ENCODE measurements around the gene SGCA.

SGCA gene

DNA sequence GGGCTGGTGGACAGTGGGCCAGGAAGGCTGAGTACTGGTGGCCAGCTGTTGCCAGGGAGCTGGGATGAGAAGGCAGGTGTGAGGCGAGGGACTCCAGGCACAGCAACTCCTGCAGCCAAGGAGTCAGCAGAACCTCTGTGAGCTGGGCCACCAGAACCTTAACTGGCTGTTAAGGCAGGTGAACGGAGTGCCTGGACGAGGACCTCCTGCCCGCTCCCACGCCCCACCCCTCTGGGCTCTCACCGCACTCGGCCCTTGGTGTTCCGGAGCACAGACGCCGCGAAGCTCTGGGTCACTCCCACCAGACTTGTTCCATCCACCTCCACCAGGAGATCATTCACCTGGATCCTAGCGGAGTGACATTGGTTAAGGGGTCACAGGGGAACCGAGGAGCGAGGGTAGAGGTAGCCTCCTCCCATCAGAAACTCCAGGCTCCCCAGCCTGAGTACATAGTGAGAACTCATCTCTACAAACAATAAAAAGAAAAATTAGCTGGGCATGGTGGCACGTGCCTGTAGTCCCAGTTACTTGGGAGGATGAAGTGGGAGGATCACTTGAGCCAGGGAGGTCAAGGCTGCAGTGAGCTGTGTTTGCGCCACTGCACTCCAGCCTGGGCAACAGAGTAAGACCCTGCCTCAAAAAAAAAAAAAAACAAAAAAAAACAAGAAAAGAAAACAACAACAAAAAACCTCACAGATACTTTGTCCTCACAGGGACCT, 24.6 kb upstream of the SGCA start:
- Mint-ChIP-seq H3K4me3 (peak overlapping the region; percentile 86), H3K27ac (peak overlapping the region; percentile 93), H3K4me1 (ENCODE audit: low read depth) (peaks cover 75% of the 10 kb centered on the region), H3K27me3 (ENCODE audit: low read depth) (no peaks in the 10 kb centered on the region), H3K36me3 (ENCODE audit: low read depth) (peaks cover 80% of the 10 kb centered on the region), H3K9me3 (no peaks in the 10 kb centered on the region)

DNA sequence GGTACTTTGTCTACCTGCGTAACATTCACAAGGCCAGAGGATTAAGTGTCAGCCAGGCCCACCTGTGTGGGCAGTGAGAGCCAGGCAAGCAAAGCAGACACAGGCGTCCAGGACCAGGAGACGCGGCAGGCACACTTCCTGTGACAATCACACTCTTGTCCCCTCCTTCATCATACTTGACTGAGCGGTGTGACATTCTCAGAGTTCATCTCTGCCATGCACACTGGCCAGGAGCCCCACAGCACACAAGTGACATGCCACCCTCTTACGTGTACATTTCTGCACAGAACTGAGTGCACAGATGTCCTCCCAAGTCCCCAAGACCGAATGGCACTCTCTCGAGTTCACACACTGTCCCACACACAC, 24.1 kb upstream of the SGCA start:
- H3K27ac Mint-ChIP-seq: peak overlapping the region; percentile 93
- peaks cover 78% of the 10 kb centered on the region for H3K36me3 Mint-ChIP-seq (ENCODE audit: low read depth)
- peaks cover 75% of the 10 kb centered on the region for H3K4me1 Mint-ChIP-seq (ENCODE audit: low read depth)
- H3K9me3 Mint-ChIP-seq: no peaks in the 10 kb centered on the region
- no peaks in the 10 kb centered on the region for H3K27me3 Mint-ChIP-seq (ENCODE audit: low read depth)
- peak overlapping the region; percentile 85 for H3K4me3 Mint-ChIP-seq

DNA sequence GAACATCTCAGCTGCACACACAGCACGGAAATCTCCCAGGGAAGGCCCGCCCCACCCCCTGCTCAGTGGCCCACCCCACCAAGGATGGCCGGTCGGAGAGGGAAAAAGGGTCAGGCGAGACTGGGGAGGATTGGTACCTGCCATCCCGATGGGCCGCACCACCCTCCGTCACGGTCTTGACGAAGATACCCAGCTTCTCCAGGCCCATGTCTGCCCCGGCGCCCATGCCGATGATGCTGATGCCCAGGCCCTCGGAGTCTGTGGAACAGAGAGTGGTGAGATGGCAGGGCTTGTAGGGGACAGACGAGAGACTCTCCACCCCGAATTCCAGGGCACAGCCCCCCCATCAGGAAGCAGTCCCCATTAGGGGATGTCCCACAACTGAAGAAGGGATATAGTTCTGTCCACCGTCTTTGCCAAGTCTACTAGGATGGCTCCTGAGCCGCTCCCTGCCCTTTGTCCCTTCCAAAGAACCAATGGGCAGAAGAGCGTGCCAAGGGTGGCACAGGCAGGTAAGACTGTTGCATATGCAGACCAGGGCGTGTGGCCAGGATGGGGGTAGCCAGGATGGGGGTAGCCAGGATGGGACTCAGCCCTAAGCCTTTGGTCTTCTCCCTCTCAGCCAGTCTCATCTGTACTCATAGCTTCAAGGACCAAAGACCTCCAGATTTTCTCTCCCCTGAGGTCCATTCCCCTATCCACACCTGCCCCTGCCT, 22.2 kb upstream of the SGCA start:
- no peaks in the 10 kb centered on the region for H3K27me3 Mint-ChIP-seq (ENCODE audit: low read depth)
- H3K36me3 Mint-ChIP-seq (ENCODE audit: low read depth): peaks cover 74% of the 10 kb centered on the region
- peaks cover 67% of the 10 kb centered on the region for H3K4me1 Mint-ChIP-seq (ENCODE audit: low read depth)
- H3K4me3 Mint-ChIP-seq: peak overlapping the region; percentile 11
- H3K27ac Mint-ChIP-seq: peak overlapping the region; percentile 76
- no peaks in the 10 kb centered on the region for H3K9me3 Mint-ChIP-seq

DNA sequence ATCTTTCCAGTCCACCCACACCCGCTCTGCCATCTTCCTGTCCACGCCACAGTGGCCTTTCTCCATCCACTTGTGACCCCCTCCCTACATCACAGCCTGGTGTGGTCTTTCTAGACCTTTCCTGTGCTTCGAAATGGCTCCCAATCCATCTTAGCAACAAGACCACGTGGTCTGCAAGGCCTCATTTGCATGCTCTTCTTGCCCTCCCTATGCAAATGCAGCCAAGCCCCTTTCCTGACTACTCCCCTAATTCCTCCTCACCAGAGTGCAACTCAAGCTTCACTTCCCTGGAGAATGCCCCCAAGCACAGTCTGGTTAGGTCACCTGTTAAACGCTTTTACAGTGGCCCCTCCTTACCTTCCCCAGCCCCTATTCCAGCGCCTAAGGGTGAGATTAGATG, 21.4 kb upstream of the SGCA start:
- Mint-ChIP-seq H3K9me3 (no peaks in the 10 kb centered on the region), H3K4me1 (ENCODE audit: low read depth) (peaks cover 67% of the 10 kb centered on the region), H3K27ac (peak overlapping the region; percentile 76), H3K4me3 (peak overlapping the region; percentile 11), H3K27me3 (ENCODE audit: low read depth) (no peaks in the 10 kb centered on the region), H3K36me3 (ENCODE audit: low read depth) (peaks cover 69% of the 10 kb centered on the region)

DNA sequence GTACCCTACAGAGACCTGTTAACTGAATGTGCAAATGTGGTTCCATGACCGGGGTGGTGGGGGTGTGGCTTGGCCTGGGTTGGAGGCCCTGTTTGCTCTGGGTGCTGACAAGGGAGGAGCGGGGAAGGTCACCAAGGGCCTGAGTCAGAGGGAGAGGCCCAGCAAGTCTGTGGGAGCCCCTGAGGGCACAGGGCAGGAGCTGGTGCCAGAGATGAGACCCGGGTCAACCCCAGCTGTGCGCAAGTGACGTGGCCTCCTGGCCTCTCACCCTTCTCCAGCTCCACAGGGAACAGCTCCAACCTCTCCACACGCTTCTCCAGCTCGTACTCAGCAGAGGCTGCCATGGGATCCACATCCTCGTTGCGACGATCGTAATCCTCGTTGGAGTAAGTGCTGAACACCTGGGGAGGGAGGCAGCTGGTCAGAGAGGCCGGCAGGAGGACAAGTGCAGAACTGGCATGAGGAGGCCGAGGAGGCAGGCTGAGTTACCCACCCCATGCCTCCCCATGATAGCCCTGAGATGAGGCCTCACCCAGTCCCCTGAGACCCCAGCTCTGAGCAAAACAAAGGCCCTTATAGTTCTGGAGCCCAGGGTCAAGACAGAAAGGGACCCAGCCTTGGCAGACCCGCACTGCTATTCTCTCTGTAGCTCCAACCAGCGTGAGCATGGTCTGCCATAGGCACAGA, 20.8 kb upstream of the SGCA start:
- Mint-ChIP-seq H3K36me3 (ENCODE audit: low read depth) (peaks cover 63% of the 10 kb centered on the region), H3K4me3 (peak overlapping the region; percentile 68), H3K27me3 (ENCODE audit: low read depth) (no peaks in the 10 kb centered on the region), H3K9me3 (no peaks in the 10 kb centered on the region), H3K4me1 (ENCODE audit: low read depth) (peaks cover 63% of the 10 kb centered on the region), H3K27ac (peak overlapping the region; percentile 76)

DNA sequence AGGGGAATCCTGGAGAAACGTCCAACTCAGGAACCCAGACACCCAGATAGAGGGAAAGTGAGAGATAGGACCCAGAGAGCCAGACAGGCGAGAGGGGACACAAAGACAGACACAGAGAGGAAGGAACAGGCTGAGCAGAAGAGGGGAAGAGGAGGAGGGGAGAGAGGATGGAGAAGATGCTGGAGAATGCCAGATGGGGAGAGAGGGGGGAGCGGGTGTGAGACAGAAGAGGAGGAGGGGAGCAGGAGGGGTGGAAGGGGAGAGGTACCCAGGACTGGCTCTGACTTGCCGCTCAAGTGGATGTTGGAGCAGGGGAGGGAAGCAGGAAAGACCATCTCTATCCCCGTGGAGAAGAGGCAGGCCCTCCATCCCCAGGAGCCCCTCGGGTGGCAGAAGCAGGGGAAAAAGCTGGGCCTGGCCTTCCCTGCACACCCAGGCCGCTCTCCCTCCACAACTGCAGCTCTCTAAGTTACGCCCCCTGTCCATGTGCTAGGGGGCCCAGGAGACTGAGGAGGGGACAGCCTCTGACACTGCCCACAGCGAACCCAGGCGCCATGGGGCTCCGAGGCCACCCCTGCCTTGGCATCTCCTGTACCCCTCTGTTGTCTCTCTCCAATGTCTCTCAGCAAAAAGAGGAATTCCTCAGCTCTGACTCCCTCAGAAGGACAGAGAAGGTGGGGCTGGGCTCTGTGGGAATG, 20.1 kb upstream of the SGCA start:
- Mint-ChIP-seq H3K4me3 (peak overlapping the region; percentile 99), H3K36me3 (ENCODE audit: low read depth) (peaks cover 57% of the 10 kb centered on the region), H3K27ac (peak overlapping the region; percentile 65)

DNA sequence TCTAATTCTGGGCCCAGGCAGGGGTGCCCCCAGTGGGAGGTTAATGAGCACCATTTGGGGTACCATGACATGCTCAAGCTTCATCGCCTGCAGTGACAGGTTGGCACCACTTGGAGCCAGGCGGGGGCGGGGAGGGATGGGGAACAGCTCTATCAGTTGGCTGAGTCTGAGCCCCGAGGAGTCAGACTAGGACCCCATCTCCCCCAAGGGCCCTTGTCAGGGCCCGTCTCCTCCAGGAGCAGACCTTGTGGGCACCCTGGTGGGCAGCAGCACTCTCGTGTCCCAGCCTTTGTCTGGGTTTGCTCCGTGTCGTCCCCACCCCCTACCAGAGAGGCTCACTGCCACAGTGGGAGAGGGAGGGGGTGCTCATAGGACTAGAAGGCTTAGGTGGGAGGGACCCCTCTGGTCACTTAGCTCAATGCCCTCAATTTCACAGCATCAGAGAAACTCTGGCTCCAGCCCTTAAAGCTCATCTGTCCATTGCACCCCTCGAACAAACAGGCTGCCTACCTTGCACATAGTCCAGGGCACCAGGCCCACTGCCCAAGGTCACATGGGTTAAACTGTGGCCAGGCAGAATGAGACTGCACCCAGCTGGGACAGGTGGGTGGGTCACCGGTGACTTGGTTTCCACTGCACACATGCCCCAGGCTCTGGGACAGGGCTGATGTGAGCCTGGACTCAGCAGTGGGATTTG, 19.4 kb upstream of the SGCA start:
- H3K4me3 Mint-ChIP-seq: peak overlapping the region; percentile 99
- peaks cover 54% of the 10 kb centered on the region for H3K36me3 Mint-ChIP-seq (ENCODE audit: low read depth)
- H3K27ac Mint-ChIP-seq: peak overlapping the region; percentile 91
- H3K27me3 Mint-ChIP-seq (ENCODE audit: low read depth): no peaks in the 10 kb centered on the region
- peaks cover 50% of the 10 kb centered on the region for H3K4me1 Mint-ChIP-seq (ENCODE audit: low read depth)
- no peaks in the 10 kb centered on the region for H3K9me3 Mint-ChIP-seq

More for the DNA sequence above, 20.1 kb upstream of the SGCA start:
- no peaks in the 10 kb centered on the region for H3K27me3 Mint-ChIP-seq (ENCODE audit: low read depth)
- peaks cover 56% of the 10 kb centered on the region for H3K4me1 Mint-ChIP-seq (ENCODE audit: low read depth)
- H3K9me3 Mint-ChIP-seq: no peaks in the 10 kb centered on the region

DNA sequence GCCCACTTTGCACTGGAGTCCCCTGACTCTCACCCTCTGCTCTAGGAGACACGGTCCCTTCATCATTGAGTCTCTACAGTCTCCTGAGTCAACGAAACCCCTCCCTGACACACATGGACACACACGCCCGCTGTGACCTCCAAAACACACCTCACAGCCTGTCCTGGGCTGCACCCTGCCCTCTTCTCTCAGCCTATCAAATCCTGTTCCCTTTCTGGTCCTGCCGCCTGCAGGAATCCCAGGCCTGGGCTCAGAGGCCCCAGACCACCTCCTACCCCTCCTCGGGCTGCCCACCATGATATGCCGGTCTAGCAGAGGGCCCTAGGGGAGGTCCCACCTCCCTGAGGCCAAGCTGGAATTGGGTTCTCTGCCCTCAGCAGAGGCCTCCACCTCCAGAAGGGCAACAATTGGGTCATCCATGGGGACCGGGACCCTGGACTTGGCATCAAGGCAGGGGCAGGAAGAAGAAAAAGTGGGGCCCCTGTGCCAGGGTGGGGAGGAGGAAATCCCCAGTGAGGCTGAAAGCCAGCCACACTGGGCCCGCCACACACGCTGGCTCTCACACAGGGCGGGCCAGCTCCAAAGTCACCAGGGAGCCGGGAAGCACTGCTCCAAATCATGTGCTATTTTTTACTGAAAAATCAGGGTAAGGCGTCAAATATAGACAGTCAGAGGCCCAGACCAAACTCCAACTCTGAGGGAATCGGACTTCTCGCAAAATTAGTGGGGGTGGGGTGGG, 18.7 kb upstream of the SGCA start:
- Mint-ChIP-seq H3K27ac (peak overlapping the region; percentile 91), H3K4me3 (peak overlapping the region; percentile 99), H3K36me3 (ENCODE audit: low read depth) (peaks cover 47% of the 10 kb centered on the region), H3K4me1 (ENCODE audit: low read depth) (peaks cover 47% of the 10 kb centered on the region), H3K9me3 (no peaks in the 10 kb centered on the region), H3K27me3 (ENCODE audit: low read depth) (no peaks in the 10 kb centered on the region)

DNA sequence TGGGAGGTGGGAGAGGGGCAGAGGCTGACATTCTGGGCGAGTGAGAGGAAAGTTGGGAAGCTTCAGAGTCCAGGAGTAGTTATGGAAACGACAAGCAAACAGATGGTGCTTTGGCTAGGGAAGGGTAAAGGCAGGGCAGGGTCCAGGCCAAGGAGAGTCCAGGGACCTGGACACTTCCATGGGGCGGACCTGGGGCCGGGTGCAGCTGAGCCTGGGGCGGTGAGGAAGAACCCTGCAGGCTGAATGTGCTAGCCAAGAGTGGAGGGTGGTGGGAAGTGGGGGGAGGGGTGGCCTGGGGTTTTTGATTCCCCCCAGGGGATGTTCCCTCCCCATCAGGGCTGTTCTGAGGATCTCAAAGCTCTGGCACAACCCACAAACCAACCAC, 18.0 kb upstream of the SGCA start:
- Mint-ChIP-seq H3K4me3 (peak overlapping the region; percentile 99), H3K4me1 (ENCODE audit: low read depth) (peaks cover 44% of the 10 kb centered on the region), H3K9me3 (no peaks in the 10 kb centered on the region), H3K27me3 (ENCODE audit: low read depth) (no peaks in the 10 kb centered on the region), H3K27ac (peak overlapping the region; percentile 91), H3K36me3 (ENCODE audit: low read depth) (peaks cover 40% of the 10 kb centered on the region)

DNA sequence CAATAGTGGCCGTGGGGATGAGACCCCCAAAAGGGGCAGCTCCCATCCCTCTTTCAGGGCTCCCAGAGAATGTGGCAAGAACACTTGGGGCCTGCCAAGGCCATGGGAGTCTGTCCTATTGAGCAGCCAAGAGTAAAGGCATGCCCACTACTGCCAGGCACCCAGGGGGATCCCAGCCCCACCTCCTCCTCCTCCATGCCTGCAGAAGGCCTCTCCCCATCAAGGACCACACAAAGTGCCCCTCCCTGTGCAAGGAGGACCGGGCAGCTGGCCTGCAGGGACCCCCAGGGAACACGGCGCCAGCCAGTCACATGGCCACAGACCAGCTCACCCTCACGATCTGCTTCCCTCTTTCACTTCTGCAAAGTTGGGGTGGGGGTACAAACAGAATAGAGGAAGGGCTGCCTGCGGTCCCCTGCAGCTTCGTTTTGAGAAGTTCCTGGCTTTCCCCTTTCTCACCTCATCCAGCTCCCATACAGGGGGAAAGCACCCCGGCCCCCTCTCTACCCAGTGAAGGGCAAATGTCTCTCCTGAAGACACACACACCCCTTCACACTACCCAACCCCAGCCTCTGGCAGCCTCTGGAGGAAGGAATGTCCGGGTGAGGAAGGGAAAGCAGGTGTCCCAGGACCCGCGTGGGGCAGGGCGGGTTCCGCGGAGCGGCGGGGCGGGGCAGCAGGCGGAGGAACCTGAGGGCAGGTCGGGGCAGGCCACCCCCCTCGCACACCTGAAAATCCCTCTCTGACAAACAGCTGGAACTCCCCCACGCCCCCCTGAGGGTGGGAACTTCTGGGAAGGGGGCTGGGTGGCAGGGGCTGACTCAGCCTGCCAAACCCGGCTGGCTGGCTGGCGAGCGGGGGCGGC, 17.3 kb upstream of the SGCA start:
- H3K4me1 Mint-ChIP-seq (ENCODE audit: low read depth): peaks cover 41% of the 10 kb centered on the region
- peaks cover 36% of the 10 kb centered on the region for H3K36me3 Mint-ChIP-seq (ENCODE audit: low read depth)

DNA sequence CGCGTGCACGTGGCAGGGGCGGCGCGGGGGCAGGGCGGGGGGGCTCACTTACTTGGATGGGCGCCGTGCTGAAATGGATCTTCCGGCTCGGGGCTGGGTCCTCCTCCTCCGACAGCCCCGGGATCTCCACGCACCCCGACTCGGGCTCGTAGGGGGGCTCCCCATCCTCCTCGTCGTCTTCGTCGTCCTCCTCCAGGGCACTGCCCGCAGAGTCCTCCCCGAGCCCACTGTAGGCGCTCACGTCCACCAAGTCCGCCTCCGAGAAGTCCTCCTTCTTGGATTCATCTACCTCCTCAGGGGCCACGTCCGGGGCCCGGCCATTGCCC, 16.8 kb upstream of the SGCA start:
- Mint-ChIP-seq H3K27me3 (ENCODE audit: low read depth) (no peaks in the 10 kb centered on the region), H3K4me3 (peak overlapping the region; percentile 99), H3K4me1 (ENCODE audit: low read depth) (peaks cover 36% of the 10 kb centered on the region), H3K27ac (peak overlapping the region; percentile 83), H3K9me3 (no peaks in the 10 kb centered on the region), H3K36me3 (ENCODE audit: low read depth) (peaks cover 34% of the 10 kb centered on the region)

More for the DNA sequence above, 17.3 kb upstream of the SGCA start:
- Mint-ChIP-seq H3K4me3 (peak overlapping the region; percentile 99), H3K27ac (peak overlapping the region; percentile 87), H3K9me3 (no peaks in the 10 kb centered on the region), H3K27me3 (ENCODE audit: low read depth) (no peaks in the 10 kb centered on the region)

DNA sequence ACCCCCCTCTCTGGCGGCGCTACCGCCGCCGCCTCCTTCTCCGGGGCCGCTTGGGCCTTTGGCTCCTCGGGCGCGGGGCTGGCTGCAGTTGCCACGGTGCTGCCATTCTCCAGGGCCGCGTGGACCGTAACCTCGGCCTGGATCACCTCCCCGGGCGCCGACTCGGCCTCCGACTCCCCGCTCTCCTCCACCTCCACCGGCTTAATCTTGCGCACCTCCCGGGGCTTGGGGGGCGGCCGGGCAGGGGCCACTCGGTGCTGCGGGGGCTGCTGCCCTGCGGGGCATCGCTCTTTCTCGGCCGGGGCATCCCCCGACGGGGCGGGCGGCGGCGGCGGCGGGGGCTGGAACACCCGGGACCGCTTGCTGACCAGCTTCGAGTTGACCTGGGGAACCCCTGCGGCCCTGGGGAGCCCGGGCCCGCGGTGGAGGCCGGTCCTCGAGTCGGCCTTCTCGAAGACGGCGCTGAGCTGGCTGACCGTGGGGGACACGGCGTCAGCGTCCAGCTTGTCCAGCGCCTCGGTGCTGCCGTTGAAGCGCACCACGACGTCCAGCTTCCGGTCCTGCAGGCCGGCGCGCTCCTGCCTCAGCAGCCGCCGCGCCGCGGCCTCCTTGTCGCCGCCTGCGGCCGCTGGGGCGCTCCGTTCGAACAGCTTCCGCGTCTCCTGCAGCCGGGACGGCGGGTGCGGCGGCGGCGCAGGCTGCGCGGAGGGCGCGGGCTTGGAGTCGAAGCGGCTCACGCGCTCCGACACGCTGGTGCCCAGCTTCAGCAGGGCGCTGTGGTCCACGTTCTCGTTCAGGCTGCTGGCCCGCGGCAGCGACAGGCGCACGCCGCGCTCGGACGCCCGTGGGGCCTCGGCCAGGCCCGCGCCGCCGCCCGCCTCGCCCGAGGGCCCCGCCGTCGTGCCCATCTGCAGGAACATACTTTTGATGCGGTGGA, 16.1 kb upstream of the SGCA start:
- H3K27ac Mint-ChIP-seq: peak overlapping the region; percentile 83
- H3K4me3 Mint-ChIP-seq: peak overlapping the region; percentile 99
- H3K4me1 Mint-ChIP-seq (ENCODE audit: low read depth): peaks cover 34% of the 10 kb centered on the region
- peaks cover 27% of the 10 kb centered on the region for H3K36me3 Mint-ChIP-seq (ENCODE audit: low read depth)
- no peaks in the 10 kb centered on the region for H3K27me3 Mint-ChIP-seq (ENCODE audit: low read depth)
- H3K9me3 Mint-ChIP-seq: no peaks in the 10 kb centered on the region

Data from T-helper 1 cell treated with Interleukin-12 subunit alpha and Interleukin-12 subunit beta and Interleukin-4 antibody, amounts not matched to agents 30 μg/mL and 1 μg/mL, for 36 hours (primary cell).